Measurements from ENCODE around the gene HES2. TPM values are rescaled to one million over a fixed set of nuclear protein-coding genes. Genes with fewer than 3 reads are reported as not detected.
"Not testable (repeated sequence)": the region's sequence is repeated elsewhere in the genome, so short reads cannot be mapped to it uniquely, and the experiment has no call there.

The HES2 gene
- total RNA-seq, 1 donor from 2014 or later, result not detected

DNA sequence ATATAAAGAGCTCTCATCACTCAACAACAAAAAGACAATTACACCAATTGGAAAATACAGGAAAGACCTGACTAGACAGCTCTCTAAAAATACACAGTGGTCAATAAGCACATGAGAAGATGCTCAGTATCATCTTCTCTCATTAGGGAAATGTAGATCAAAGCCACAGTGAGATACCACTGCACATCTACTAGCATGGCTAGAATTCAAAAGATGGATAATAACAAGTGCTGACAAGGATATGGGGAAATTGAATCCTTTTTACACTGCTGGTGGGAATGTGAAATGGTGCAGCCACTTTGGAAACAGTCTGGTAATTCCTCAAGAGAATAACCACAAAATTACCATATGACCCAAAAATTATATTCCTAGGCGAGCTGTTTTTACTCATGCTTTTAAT is 35.6 kb downstream of the HES2 start:
- peak overlapping the region in 1 of 2 donors; percentile 64 for H3K27ac ChIP-seq
- TF ChIP-seq, protein P1, sequence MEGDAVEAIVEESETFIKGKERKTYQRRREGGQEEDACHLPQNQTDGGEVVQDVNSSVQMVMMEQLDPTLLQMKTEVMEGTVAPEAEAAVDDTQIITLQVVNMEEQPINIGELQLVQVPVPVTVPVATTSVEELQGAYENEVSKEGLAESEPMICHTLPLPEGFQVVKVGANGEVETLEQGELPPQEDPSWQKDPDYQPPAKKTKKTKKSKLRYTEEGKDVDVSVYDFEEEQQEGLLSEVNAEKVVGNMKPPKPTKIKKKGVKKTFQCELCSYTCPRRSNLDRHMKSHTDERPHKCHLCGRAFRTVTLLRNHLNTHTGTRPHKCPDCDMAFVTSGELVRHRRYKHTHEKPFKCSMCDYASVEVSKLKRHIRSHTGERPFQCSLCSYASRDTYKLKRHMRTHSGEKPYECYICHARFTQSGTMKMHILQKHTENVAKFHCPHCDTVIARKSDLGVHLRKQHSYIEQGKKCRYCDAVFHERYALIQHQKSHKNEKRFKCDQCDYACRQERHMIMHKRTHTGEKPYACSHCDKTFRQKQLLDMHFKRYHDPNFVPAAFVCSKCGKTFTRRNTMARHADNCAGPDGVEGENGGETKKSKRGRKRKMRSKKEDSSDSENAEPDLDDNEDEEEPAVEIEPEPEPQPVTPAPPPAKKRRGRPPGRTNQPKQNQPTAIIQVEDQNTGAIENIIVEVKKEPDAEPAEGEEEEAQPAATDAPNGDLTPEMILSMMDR (IDR thresholded peaks at IDR 0.05), result no peak
- intact Hi-C loops (cut with DNase I), result no loop called here
- DNase-seq (ENCODE audit: low spot score in 2 of 2), result no peak
- H3K9me3 ChIP-seq, result no peaks in the 10 kb centered on the region
- peaks cover 7 to 15% of the 10 kb centered on the region in 2 donors for H3K4me1 ChIP-seq
- H3K4me3 ChIP-seq, result no peak overlapping the region
- no peaks in the 10 kb centered on the region for H3K27me3 ChIP-seq
- H3K36me3 ChIP-seq, result no peaks in the 10 kb centered on the region

DNA sequence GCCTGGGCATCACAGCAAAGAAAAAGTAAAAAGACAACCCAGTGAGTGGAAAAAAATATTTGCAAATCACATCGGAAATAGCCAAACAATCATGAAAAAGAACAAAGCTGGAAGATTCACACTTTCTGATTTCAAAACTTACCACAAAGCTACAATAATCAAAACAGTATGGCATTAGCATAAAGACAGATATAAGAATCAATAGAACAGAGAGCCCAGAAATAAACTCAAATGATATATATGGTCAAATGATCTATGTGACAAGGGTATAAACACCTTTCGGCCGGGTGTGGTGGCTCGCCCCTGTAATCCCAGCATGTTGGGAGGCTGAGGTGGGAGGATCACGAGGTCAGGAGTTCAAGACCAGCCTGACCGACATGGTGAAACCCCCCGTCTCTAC is 39.7 kb downstream of the HES2 start:
- no peak overlapping the region for H3K27ac ChIP-seq
- H3K36me3 ChIP-seq, result no peaks in the 10 kb centered on the region
- H3K27me3 ChIP-seq, result no peaks in the 10 kb centered on the region
- H3K4me3 ChIP-seq, result no peak overlapping the region
- TF ChIP-seq, protein P1 (IDR thresholded peaks at IDR 0.05), result no peak
- intact Hi-C loops (cut with DNase I), result no loop called here
- H3K4me1 ChIP-seq, result peaks cover 3 to 5% of the 10 kb centered on the region in 2 donors
- no peak for DNase-seq (ENCODE audit: low spot score in 2 of 2)
- H3K9me3 ChIP-seq, result no peaks in the 10 kb centered on the region

DNA sequence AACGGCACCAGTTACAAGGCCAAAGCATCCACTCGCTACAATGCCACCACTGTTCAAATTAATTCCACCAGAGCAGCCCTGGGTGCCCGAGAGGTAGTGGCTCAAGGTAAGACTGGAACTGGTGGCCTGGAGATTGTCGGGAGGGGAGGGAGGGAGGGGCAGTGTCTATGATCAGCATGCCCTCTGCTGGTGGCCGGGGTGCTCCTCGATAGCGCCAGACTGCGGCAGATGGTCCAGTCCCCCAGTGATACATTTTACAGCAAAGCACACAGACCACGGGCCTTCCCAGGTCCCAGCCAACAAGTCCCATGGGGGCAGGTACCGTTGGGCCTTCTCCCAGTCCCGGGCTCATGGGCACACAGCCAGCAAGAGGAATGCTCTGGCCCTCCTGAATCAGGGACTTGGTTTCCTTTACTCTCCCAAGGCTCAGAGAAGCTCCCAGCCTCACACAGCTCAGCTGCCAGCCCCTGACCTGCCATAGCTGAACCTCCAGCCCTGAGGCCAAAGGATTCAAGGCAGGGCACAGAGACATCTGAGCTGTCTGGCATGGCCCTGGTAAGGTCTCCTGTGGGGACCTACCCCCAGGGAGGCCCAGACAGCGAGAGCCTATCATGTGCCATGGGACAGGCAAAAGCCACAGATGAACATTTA is 41.5 kb downstream of the HES2 start:
- Histone ChIP-seq H3K27me3 (no peaks in the 10 kb centered on the region), H3K36me3 (no peaks in the 10 kb centered on the region), H3K4me1 (no peaks in the 10 kb centered on the region), H3K9me3 (no peaks in the 10 kb centered on the region), H3K4me3 (no peak overlapping the region), H3K27ac (no peak overlapping the region)
- intact Hi-C loops (cut with DNase I), result no loop called here
- no peak for DNase-seq (ENCODE audit: low spot score in 2 of 2)
- TF ChIP-seq, protein P1 (IDR thresholded peaks at IDR 0.05), result no peak

DNA sequence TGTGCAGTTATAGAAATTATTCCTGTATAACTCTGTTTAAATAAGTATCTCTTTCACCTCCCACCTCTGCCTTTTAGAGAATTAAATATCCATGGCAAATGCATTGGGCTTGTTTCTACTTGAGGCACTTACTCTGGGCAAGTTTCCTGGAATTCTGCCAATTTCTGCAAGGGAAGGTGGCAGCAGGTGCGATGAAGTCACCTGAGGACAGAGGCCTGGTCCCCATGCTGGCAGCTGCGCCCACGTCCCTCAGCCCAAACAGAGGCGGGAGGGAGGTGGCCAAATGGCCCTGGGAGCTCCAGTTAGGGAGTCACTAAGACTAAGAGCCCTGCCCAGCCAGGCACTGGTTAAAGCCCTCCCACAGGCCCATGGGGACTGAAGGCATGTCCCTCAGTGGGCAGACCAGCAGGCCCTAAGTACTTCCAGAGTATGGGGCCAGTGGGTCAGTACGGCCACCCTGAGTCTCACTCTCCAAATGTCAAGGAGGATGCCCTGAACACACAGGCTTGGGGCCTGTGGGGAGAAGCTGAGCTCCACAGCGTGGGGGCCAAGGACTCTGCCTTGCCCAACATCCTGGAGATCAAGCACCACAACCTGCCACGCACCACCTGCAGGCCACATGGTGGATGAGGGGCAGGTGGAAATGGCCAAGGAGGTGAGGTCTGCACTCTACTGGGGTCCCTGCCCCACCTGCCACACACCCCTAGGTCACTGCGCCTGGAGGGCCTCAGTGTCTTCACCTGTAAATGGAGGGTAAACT is 45.6 kb downstream of the HES2 start:
- H3K36me3 ChIP-seq, result no peaks in the 10 kb centered on the region
- no peaks in the 10 kb centered on the region for H3K9me3 ChIP-seq
- intact Hi-C loops (cut with DNase I), result no loop called here
- no peaks in the 10 kb centered on the region for H3K27me3 ChIP-seq
- no peak overlapping the region for H3K27ac ChIP-seq
- H3K4me3 ChIP-seq, result no peak overlapping the region
- no peak for DNase-seq (ENCODE audit: low spot score in 2 of 2)
- TF ChIP-seq, protein P1 (IDR thresholded peaks at IDR 0.05), result no peak
- H3K4me1 ChIP-seq, result no peaks in the 10 kb centered on the region

DNA sequence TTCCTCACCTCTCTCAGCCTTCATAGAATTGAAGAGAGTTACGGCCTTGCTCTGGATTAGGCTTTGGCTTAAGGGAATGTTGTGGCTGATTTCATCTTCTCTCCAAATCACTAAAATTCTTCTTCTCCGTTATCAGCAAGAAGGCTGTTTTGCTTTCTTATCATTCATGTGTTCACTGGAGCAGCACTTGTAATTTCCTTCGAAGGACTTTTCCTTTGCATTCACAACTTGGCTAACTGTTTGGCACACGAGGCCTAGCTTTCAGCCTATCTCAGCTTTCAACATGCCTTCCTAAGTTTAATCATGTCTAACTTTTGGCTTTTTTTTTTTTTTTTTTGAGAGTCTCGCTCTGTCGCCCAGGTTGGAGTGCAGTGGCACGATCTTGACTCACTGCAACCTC is 47.5 kb downstream of the HES2 start:
- DNase-seq (ENCODE audit: low spot score in 2 of 2); H3K9me3 ChIP-seq; intact Hi-C loops (cut with DNase I); H3K36me3 ChIP-seq; H3K27ac ChIP-seq; H3K4me3 ChIP-seq; H3K27me3 ChIP-seq: not testable (repeated sequence)
- peaks cover 0 to 14% of the 10 kb centered on the region in 2 donors for H3K4me1 ChIP-seq

DNA sequence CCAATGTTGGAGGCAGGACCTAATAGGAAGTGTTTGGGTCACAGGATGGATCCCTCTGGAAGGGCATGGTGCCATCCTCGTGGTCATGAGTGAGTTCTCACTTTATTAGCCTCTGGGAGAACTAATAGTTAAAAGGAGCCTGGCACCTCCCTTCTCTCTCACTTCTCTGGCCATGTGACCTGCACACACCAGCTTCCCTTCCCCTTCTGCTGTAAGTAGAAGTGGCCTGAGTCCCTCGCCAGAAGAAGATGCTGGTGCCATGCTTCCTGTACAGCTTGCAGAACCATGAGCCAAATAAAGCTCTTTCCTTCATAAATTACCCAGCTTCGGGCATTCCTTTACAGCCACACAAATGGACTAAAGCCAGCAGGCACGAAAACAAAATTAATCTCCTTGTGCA is 49.7 kb downstream of the HES2 start:
- Histone ChIP-seq H3K36me3 (no peaks in the 10 kb centered on the region), H3K27ac (no peak overlapping the region), H3K4me1 (peaks cover 0 to 18% of the 10 kb centered on the region in 2 donors), H3K9me3 (no peaks in the 10 kb centered on the region), H3K4me3 (no peak overlapping the region), H3K27me3 (no peaks in the 10 kb centered on the region)
- intact Hi-C loops (cut with DNase I), result no loop called here
- TF ChIP-seq, protein P1 (IDR thresholded peaks at IDR 0.05), result no peak
- DNase-seq (ENCODE audit: low spot score in 2 of 2), result no peak

Data from ascending aorta (tissue), 2 donors.